RWPE2 (cell line): ENCODE data around the gene RING1.
A peak's percentile ranks its signal among the peaks of the same experiment; 100 is the strongest.

Experiments
- ATAC-seq: fragments of 200-7000 bp; cut with Tn5 transposase; 3 replicates; pipeline ENCODE4 v1.9.1; 2021; ENCODE audit warnings: low read depth
- DNase-seq: peaks from one replicate; pipeline ENCODE4 v3.0.0-alpha.2; 2020; ENCODE audit warnings: low spot score
- H3K27ac ChIP-seq: fragments of 450-650 bp; 2 replicates; pipeline ENCODE4 v1.5.1; 2017; ENCODE audit warnings: mild to moderate bottlenecking; ENCODE audit not compliant: poor library complexity, severe bottlenecking
- H3K27me3 ChIP-seq: fragments of 250-450 bp; sonication (Bioruptor Pico); 2 replicates; pipeline ENCODE4 v1.5.1; 2021; ENCODE audit warnings: mild to moderate bottlenecking, moderate library complexity; ENCODE audit not compliant: insufficient read depth, poor library complexity, severe bottlenecking
- H3K36me3 ChIP-seq: fragments of 250-450 bp; sonication (Bioruptor Pico); 2 replicates; pipeline ENCODE4 v1.5.1; 2020; ENCODE audit warnings: low read depth, mild to moderate bottlenecking, moderate library complexity
- H3K4me1 ChIP-seq: fragments of 250-450 bp; sonication (Bioruptor Pico); 2 replicates; pipeline ENCODE4 v1.5.1; 2021; ENCODE audit warnings: mild to moderate bottlenecking, moderate library complexity; ENCODE audit not compliant: insufficient read depth, poor library complexity, severe bottlenecking
- H3K4me3 ChIP-seq: fragments of 250-450 bp; sonication (Bioruptor Pico); 2 replicates; pipeline ENCODE4 v1.5.1; 2021; ENCODE audit warnings: mild to moderate bottlenecking, moderate library complexity; ENCODE audit not compliant: severe bottlenecking
- H3K9me3 ChIP-seq: fragments of 250-450 bp; sonication (Bioruptor Pico); 2 replicates; pipeline ENCODE4 v1.5.1; 2021; ENCODE audit warnings: mild to moderate bottlenecking, moderate library complexity; ENCODE audit not compliant: severe bottlenecking
- TF ChIP-seq, protein P1 (sequence below): fragments of 450-650 bp; IDR thresholded peaks from one replicate; pipeline ENCODE4 v1.5.1; 2017; ENCODE audit warnings: mild to moderate bottlenecking, moderate library complexity; ENCODE audit not compliant: poor library complexity, severe bottlenecking

RING1 gene

GRCh38 chr6:33176906-33177305 is 31.4 kb upstream of the RING1 start:
- Histone ChIP-seq H3K9me3 (no peaks in the 10 kb centered on the region), H3K27ac (no peak overlapping the region), H3K36me3 (no peaks in the 10 kb centered on the region), H3K27me3 (no peaks in the 10 kb centered on the region), H3K4me1 (no peaks in the 10 kb centered on the region), H3K4me3 (no peak overlapping the region)
- peak; percentile 28 for DNase-seq
- TF ChIP-seq, protein P1, sequence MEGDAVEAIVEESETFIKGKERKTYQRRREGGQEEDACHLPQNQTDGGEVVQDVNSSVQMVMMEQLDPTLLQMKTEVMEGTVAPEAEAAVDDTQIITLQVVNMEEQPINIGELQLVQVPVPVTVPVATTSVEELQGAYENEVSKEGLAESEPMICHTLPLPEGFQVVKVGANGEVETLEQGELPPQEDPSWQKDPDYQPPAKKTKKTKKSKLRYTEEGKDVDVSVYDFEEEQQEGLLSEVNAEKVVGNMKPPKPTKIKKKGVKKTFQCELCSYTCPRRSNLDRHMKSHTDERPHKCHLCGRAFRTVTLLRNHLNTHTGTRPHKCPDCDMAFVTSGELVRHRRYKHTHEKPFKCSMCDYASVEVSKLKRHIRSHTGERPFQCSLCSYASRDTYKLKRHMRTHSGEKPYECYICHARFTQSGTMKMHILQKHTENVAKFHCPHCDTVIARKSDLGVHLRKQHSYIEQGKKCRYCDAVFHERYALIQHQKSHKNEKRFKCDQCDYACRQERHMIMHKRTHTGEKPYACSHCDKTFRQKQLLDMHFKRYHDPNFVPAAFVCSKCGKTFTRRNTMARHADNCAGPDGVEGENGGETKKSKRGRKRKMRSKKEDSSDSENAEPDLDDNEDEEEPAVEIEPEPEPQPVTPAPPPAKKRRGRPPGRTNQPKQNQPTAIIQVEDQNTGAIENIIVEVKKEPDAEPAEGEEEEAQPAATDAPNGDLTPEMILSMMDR: no peak
- ATAC-seq: no peak

DNA sequence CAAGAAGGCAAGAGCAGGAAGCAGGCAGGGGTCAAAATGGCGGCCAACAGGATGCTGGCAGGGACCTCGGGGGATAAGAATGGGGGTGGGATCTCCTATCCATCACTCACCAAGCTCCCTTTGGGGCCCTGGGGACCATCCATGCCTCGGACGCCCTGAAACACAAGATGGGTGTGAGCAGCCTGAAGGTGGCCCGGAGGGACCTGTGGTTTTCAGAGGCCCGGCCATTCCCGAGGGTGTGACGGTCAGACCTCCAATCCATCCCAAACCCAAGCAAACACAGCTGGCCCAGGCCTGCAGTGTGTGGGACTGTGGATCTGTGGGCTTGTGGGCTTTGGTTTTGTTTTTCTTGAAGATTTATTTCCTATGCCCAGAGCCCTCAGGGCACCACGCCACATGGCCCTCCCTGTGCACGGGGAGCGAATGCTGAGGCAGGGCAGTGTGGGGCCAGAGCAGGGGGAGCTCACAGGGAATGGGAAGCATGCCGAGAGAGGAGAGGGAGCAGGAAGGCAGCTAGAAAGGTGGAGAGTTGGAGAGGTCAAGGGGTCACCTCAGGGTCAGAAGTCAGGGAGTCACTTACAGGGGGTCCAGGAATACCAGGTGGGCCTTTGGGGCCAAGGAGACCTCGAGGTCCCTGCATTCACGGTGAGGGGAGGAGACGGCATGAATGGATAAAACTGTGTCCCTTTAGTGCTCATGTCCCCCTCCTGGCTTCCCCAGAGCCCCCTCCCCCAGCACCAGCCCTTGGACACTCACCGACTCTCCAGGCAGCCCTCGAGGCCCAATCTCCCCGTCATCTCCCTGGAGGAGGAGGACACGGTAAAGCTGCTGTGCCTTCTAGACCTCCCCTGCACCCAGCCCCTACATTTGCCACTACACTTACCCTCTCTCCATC is 30.5 kb upstream of the RING1 start:
- no peaks in the 10 kb centered on the region for H3K36me3 ChIP-seq
- ATAC-seq (no peak), DNase-seq (peak; percentile 33)
- no peak overlapping the region for H3K4me3 ChIP-seq
- no peak overlapping the region for H3K27ac ChIP-seq
- no peaks in the 10 kb centered on the region for H3K27me3 ChIP-seq
- no peaks in the 10 kb centered on the region for H3K4me1 ChIP-seq
- no peaks in the 10 kb centered on the region for H3K9me3 ChIP-seq
- TF ChIP-seq, protein P1: no peak

DNA sequence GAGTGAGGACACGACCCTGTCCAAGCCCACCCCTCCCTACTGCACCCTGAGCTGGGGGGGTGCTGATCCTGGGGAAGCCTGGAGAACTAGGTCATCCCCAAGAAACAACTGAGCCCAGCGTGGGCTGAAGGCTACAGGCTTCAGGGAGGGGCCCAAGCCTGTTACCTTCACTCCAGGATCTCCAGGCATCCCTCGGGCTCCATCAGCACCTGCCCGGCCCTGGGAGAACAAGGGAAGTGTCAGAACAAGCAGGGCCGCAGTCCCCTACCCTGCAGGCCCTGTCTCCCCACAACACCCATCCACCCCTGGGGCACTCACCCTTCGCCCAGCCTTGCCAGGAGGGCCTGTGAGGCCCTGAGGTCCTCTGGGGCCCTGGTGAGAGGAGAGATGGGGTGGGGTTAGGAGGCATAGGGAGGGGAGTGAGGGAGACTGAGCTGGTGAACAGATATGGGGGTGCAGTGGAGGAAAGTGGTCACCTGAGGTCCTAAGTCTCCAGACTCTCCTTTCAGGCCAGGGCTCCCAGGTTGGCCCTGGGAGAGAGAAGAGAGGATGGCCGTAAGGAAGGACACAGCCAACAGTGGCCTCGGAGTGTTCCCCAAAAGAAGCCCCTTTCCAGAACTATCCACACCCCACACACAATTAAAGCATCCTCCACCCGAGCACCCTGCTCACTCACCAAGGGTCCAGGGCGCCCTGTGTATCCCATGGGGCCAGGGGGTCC is 29.4 kb upstream of the RING1 start:
- Histone ChIP-seq H3K36me3 (no peaks in the 10 kb centered on the region), H3K4me3 (no peak overlapping the region), H3K4me1 (no peaks in the 10 kb centered on the region), H3K27ac (no peak overlapping the region), H3K27me3 (no peaks in the 10 kb centered on the region), H3K9me3 (no peaks in the 10 kb centered on the region)
- TF ChIP-seq, protein P1: no peak
- ATAC-seq (no peak), DNase-seq (peak; percentile 40)

DNA sequence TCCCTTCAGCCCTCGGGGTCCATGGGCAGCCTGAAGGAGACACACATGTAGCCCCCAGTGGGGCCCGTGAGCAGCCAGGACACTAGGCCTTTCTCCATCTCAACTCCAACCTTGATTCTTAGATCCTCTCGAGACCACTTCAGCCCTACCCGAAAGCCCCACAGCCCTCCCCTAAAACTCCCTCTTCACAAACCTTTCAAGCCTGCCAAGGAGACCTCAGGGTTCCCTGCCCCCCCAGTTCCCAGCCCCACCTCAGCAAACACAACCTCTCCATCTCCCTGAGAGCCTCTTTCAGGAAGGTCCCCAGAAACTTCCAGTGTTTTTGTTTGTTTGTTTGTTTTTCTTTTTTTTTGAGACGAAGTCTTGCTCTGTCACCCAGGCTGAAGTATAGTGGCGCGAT is 27.2 kb upstream of the RING1 start:
- DNase-seq: no peak
- no peak for ATAC-seq
- no peaks in the 10 kb centered on the region for H3K36me3 ChIP-seq

More for the DNA sequence above, 27.2 kb upstream of the RING1 start:
- no peaks in the 10 kb centered on the region for H3K27me3 ChIP-seq
- TF ChIP-seq, protein P1: no peak
- no peaks in the 10 kb centered on the region for H3K9me3 ChIP-seq
- H3K4me3 ChIP-seq: no peak overlapping the region
- H3K4me1 ChIP-seq: no peaks in the 10 kb centered on the region
- H3K27ac ChIP-seq: no peak overlapping the region
